IMR-90 (cell line): ENCODE measurements around the gene A4GALT. TPM values are rescaled to one million over a fixed set of nuclear protein-coding genes. Genes with fewer than 3 reads are reported as not detected.

Experiments used
- ATAC-seq: fragments of 200-7000 bp; cut with Tn5 transposase; 2 replicates; pipeline ENCODE4 v1.9.1; 2020; ENCODE audit warnings: low read depth, mild to moderate bottlenecking, moderate library complexity
- BruUV-seq: library from RNA; stranded (reverse); fragments of 400-500 nt; replicated peaks from 2 replicates; lab custom pipeline; 2021; lab: Mats Ljungman, UMichigan
- CTCF ChIA-PET: fragments of 300-600 bp; formaldehyde crosslinking; extraction: SDS; loops from one replicate; lab custom pipeline; 2021; ENCODE audit warnings: antibody characterized with exemption; lab: Yijun Ruan, JAX
- POLR2A ChIA-PET: fragments of 300-600 bp; sonication (Branson Sonifier 250); formaldehyde crosslinking; loops from one replicate; lab custom pipeline; 2022; ENCODE audit warnings: antibody characterized with exemption; ENCODE audit not compliant: unreplicated experiment; lab: Charles Lee
- DNase-seq: peaks from one replicate; pipeline ENCODE4 v3.0.0; 2013
- H2AFZ ChIP-seq: replicated peaks from 2 replicates; pipeline ENCODE3; 2013; ENCODE audit warnings: low read length, mild to moderate bottlenecking; ENCODE audit not compliant: poor library complexity
- H2AK5ac ChIP-seq: 2 replicates; pipeline ENCODE4 v1.6.1; 2013; ENCODE audit warnings: low read depth, low read length, inconsistent platforms
- H2AK9ac ChIP-seq: replicated peaks from 2 replicates; pipeline ENCODE3; 2013; ENCODE audit warnings: mild to moderate bottlenecking, low read depth, low read length, moderate library complexity; ENCODE audit not compliant: poor library complexity
- H2BK120ac ChIP-seq: 2 replicates; pipeline ENCODE4 v1.6.1; 2013; ENCODE audit warnings: low read depth, low read length, inconsistent platforms
- H2BK15ac ChIP-seq: 3 replicates; pipeline ENCODE4 v1.6.1; 2013; ENCODE audit warnings: low read depth, low read length, inconsistent platforms
- H2BK20ac ChIP-seq: 2 replicates; pipeline ENCODE4 v1.6.1; 2013; ENCODE audit warnings: low read depth, mild to moderate bottlenecking, inconsistent platforms, low read length, moderate library complexity
- H2BK5ac ChIP-seq: 2 replicates; pipeline ENCODE4 v1.6.1; 2013; ENCODE audit warnings: mild to moderate bottlenecking, low read depth, low read length, inconsistent platforms; ENCODE audit not compliant: poor library complexity, severe bottlenecking
- H3K14ac ChIP-seq: replicated peaks from 2 replicates; pipeline ENCODE4 v1.6.1; 2013; ENCODE audit warnings: low read depth, low read length, inconsistent platforms
- H3K18ac ChIP-seq: 2 replicates; pipeline ENCODE4 v1.6.1; 2013; ENCODE audit warnings: low read depth, low read length, control low read depth
- H3K23ac ChIP-seq: 2 replicates; pipeline ENCODE4 v1.6.1; 2013; ENCODE audit warnings: low read depth, low read length, inconsistent platforms
- H3K27ac ChIP-seq: 2 replicates; pipeline ENCODE4 v1.5.1; 2013; ENCODE audit warnings: mild to moderate bottlenecking, control low read depth, low read length; ENCODE audit not compliant: insufficient read depth
- H3K27me3 ChIP-seq: 2 replicates; pipeline ENCODE4 v1.6.1; 2013; ENCODE audit warnings: low read length; ENCODE audit not compliant: control insufficient read depth, insufficient read depth
- H3K36me3 ChIP-seq: 2 replicates; pipeline ENCODE4 v1.6.1; 2013; ENCODE audit warnings: low read length, mixed read lengths; ENCODE audit not compliant: control insufficient read depth, insufficient read depth
- H3K4ac ChIP-seq: 2 replicates; pipeline ENCODE4 v1.6.1; 2013; ENCODE audit warnings: low read depth, low read length, inconsistent platforms
- H3K4me1 ChIP-seq: 2 replicates; pipeline ENCODE4 v1.6.1; 2013; ENCODE audit warnings: low read length, mixed read lengths; ENCODE audit not compliant: control insufficient read depth, insufficient read depth
- H3K4me2 ChIP-seq: 2 replicates; pipeline ENCODE4 v1.6.1; 2013; ENCODE audit warnings: low read depth, mild to moderate bottlenecking, control low read depth, low read length, moderate library complexity
- H3K4me3 ChIP-seq: 2 replicates; pipeline ENCODE4 v1.5.1; 2013; ENCODE audit warnings: low read depth, mild to moderate bottlenecking, control low read depth, low read length, moderate library complexity; ENCODE audit not compliant: insufficient read depth
- H3K56ac ChIP-seq: 2 replicates; pipeline ENCODE4 v1.6.1; 2013; ENCODE audit warnings: low read length, inconsistent platforms; ENCODE audit not compliant: insufficient read depth; ENCODE audit errors: extremely low read depth
- H3K79me1 ChIP-seq, 2 experiments: 2 replicates each; pipeline ENCODE4 v1.6.1; 2013; ENCODE audit warnings: low read length in 2 of 2, inconsistent platforms in 1 of 2, low read depth in 1 of 2
- H3K9ac ChIP-seq: 2 replicates; pipeline ENCODE4 v1.6.1; 2013; ENCODE audit warnings: low read depth, low read length, control low read depth
- H3K9me1 ChIP-seq: 2 replicates; pipeline ENCODE4 v1.6.1; 2013; ENCODE audit warnings: low read length, inconsistent platforms; ENCODE audit not compliant: insufficient read depth
- H3K9me3 ChIP-seq: 2 replicates; pipeline ENCODE4 v1.6.1; 2013; ENCODE audit warnings: low read length; ENCODE audit not compliant: control insufficient read depth, insufficient read depth
- H4K20me1 ChIP-seq: 2 replicates; pipeline ENCODE4 v1.6.1; 2013; ENCODE audit warnings: low read length, inconsistent platforms; ENCODE audit not compliant: insufficient read depth
- H4K5ac ChIP-seq: 2 replicates; pipeline ENCODE4 v1.6.1; 2013; ENCODE audit warnings: mild to moderate bottlenecking, low read depth, low read length, control low read depth
- H4K8ac ChIP-seq, 2 experiments: 2 replicates each; pipeline ENCODE4 v1.6.1; 2013; ENCODE audit warnings: low read depth in 2 of 2, low read length in 2 of 2, control low read depth in 1 of 2, inconsistent platforms in 1 of 2
- H4K91ac ChIP-seq: 2 replicates; pipeline ENCODE4 v1.6.1; 2013; ENCODE audit warnings: low read depth, low read length, inconsistent platforms; ENCODE audit not compliant: insufficient read depth
- BHLHE40 ChIP-seq: fragments of 150-350 bp; IDR thresholded peaks from 2 replicates; pipeline ENCODE4 v1.6.1; 2016; ENCODE audit warnings: mild to moderate bottlenecking, low read depth, low read length
- CEBPB ChIP-seq: IDR thresholded peaks from 2 replicates; pipeline ENCODE4 v1.6.1; 2012; ENCODE audit warnings: low read depth, low read length, improper control_type of control experiment
- ELK1 ChIP-seq: fragments of 150-350 bp; IDR thresholded peaks from 2 replicates; pipeline ENCODE4 v1.6.1; 2016; ENCODE audit warnings: low read depth, mild to moderate bottlenecking, low read length, moderate library complexity, borderline replicate concordance
- MAFK ChIP-seq: IDR thresholded peaks from 2 replicates; pipeline ENCODE4 v1.6.1; 2012; ENCODE audit warnings: low read depth, low read length, improper control_type of control experiment
- MAZ ChIP-seq: IDR thresholded peaks from 2 replicates; pipeline ENCODE4 v1.6.1; 2012; ENCODE audit warnings: low read depth, mild to moderate bottlenecking, low read length, improper control_type of control experiment, moderate library complexity, borderline replicate concordance
- MXI1 ChIP-seq: IDR thresholded peaks from 2 replicates; pipeline ENCODE4 v1.6.1; 2012; ENCODE audit warnings: low read depth, mild to moderate bottlenecking, low read length, moderate library complexity, borderline replicate concordance
- NFE2L2 ChIP-seq: fragments of 150-350 bp; IDR thresholded peaks from 2 replicates; pipeline ENCODE4 v1.6.1; 2016; ENCODE audit warnings: low read depth, mild to moderate bottlenecking, low read length
- POLR2A ChIP-seq: IDR thresholded peaks from 2 replicates; pipeline ENCODE4 v1.6.1; 2012; ENCODE audit warnings: mild to moderate bottlenecking, low read depth, low read length
- RAD21 ChIP-seq: IDR thresholded peaks from 2 replicates; pipeline ENCODE4 v1.6.1; 2012; ENCODE audit warnings: low read length, improper control_type of control experiment
- RCOR1 ChIP-seq: IDR thresholded peaks from 2 replicates; pipeline ENCODE4 v1.6.1; 2012; ENCODE audit warnings: mild to moderate bottlenecking, low read length, improper control_type of control experiment; ENCODE audit not compliant: insufficient replicate concordance
- RFX5 ChIP-seq: IDR thresholded peaks from 2 replicates; pipeline ENCODE4 v1.8.0; 2012; ENCODE audit warnings: low read depth, mild to moderate bottlenecking, low read length, moderate library complexity
- WGBS, 2 experiments: methylation state at CpG; one replicate each; pipeline versions ENCODE4 v1.1.5 to v1.1.7; 2013; ENCODE audit warnings: missing lambda C conversion rate in 2 of 2; ENCODE audit not compliant: insufficient read length in 1 of 2; ENCODE audit errors: extremely low coverage in 2 of 2; 5-methylcytosine and 5-hydroxymethylcytosine counted together
- dilution Hi-C: fragments of 300-500 bp; cut with HindIII; formaldehyde crosslinking; loops from one replicate; pipeline ENCODE4 v1.14.3; 2018; ENCODE audit warnings: low sequenced_read_pairs; ENCODE audit not compliant: unreplicated experiment
- in situ Hi-C: fragments of 300-500 bp; cut with MboI; formaldehyde crosslinking; loops from 3 replicates; pipeline ENCODE4 v1.14.3; 2019; ENCODE audit warnings: low sequenced_read_pairs, inconsistent platforms, mixed read lengths
- intact Hi-C: fragments of 100-400 bp; cut with micrococcal nuclease; formaldehyde crosslinking; loops from 2 replicates; pipeline ENCODE4 v1.10.0; 2022
- polyA plus RNA-seq, 3 experiments: library from polyadenylated mRNA; depleted of rRNA; stranded (reverse); fragments of >200 nt; gene quantifications; 2 replicates each; pipeline ENCODE4 v1.2.3, GENCODE V29; 2012; ENCODE audit warnings: low replicate concordance in 1 of 3
- total RNA-seq: library from RNA; depleted of rRNA; stranded (reverse); fragments of >200 nt; gene quantifications from 2 replicates; pipeline ENCODE4 v1.2.3, GENCODE V29; 2012
- TF ChIP-seq, protein P1 (sequence below): fragments of 150-350 bp; IDR thresholded peaks from 2 replicates; pipeline ENCODE4 v1.6.1; 2017; ENCODE audit warnings: mild to moderate bottlenecking, antibody characterized with exemption, low read length, low read depth

Gene A4GALT
- total and polyA plus RNA-seq, 2 of the 4 experiments (the other 2 are of a cell fraction), result 1.6 to 6.1 TPM

DNA sequence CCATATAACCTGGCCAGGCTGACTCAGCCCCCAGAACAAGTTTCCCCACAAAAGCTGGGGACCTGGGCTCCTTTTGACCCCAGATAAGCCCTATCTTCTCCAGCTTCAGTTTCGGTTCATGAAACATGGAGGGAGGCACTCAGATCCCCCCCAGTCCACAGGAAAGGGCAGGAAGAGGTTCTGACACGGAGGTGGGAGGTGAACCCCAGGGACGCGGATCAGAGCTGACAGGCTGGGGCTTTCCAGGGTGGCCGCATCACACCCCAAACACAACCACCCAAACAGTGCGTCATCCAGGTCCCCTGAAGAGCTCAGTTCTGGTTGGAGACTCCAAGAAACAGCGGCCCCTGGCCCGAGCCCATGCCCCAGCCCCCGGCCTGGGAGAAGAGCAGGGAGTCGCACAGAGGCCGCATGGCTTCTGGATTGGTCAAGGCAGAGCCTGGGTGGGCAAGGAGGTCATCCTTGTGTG lies 44.3 kb upstream of the A4GALT start:
- Histone ChIP-seq H3K27me3 (no peaks in the 10 kb centered on the region), H2BK15ac (peak overlapping the region; percentile 35; the same call in 1 of the 3 replicates), H3K56ac (no peak overlapping the region), H3K4ac (peak overlapping the region; percentile 65; the same call in 1 of the 2 replicates), H2AK5ac (peak overlapping the region; percentile 67), H3K4me1 (peaks cover 18% of the 10 kb centered on the region), H3K4me2 (no peak overlapping the region), H3K4me3 (no peak overlapping the region), H3K23ac (no peak overlapping the region), H3K9me3 (no peaks in the 10 kb centered on the region), H3K9me1 (peaks cover 20% of the 10 kb centered on the region), H3K18ac (no peak overlapping the region), H2BK20ac (no peak overlapping the region), H2AK9ac (peak overlapping the region; percentile 33), H2AFZ (no peak overlapping the region), H3K36me3 (no peaks in the 10 kb centered on the region), H2BK120ac (peak overlapping the region; percentile 23; the same call in 1 of the 2 replicates), H2BK5ac (no peak overlapping the region), H3K27ac (no peak overlapping the region), H3K79me1 (no peaks in the 10 kb centered on the region), H4K5ac (no peak overlapping the region), H4K91ac (peak overlapping the region; percentile 23), H3K14ac (no peak overlapping the region), H4K8ac (no peak overlapping the region; a peak in 1 of 4 replicates), H3K9ac (no peak overlapping the region), H4K20me1 (no peaks in the 10 kb centered on the region)
- TF ChIP-seq MAZ (no peak), POLR2A (no peak), RFX5 (no peak), ELK1 (no peak), RCOR1 (no peak), BHLHE40 (no peak), RAD21 (no peak), MXI1 (no peak), NFE2L2 (no peak), CEBPB (no peak), MAFK (no peak)
- TF ChIP-seq, protein P1, sequence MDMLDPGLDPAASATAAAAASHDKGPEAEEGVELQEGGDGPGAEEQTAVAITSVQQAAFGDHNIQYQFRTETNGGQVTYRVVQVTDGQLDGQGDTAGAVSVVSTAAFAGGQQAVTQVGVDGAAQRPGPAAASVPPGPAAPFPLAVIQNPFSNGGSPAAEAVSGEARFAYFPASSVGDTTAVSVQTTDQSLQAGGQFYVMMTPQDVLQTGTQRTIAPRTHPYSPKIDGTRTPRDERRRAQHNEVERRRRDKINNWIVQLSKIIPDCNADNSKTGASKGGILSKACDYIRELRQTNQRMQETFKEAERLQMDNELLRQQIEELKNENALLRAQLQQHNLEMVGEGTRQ, result no peak
- WGBS, 2 experiments, result 88% methylated on average over 3 of the region's 11 CpGs; no CpG with 5 or more reads in 1 of the 2 experiments
- ChIA-PET CTCF (no interaction called here), POLR2A (no interaction called here)
- no peak for DNase-seq
- no peak for ATAC-seq
- dilution Hi-C loops (no loop called here), in situ Hi-C loops (no loop called here), intact Hi-C loops (no loop called here)
- BruUV-seq, result no TSS peak
